Ascending aorta (tissue), 2 donors: ENCODE results near the gene SCUBE2. TPM values are rescaled to one million over a fixed set of nuclear protein-coding genes. Genes with fewer than 3 reads are reported as not detected.
"Not testable (repeated sequence)": the region's sequence is repeated elsewhere in the genome, so short reads cannot be mapped to it uniquely, and the experiment has no call there.

Experiments
- DNase-seq, 2 donors: peaks; one replicate each; pipeline ENCODE4 v3.0.0-alpha.2; 2019; ENCODE audit warnings: low spot score in 2 of 2
- H3K27ac ChIP-seq, 2 donors: fragments of 200-600 bp; sonication (generic); one replicate each; pipeline ENCODE4 v1.5.1; 2016 to 2017; ENCODE audit warnings: mild to moderate bottlenecking in 1 of 2
- H3K27me3 ChIP-seq: fragments of 200-600 bp; sonication (generic); one replicate; pipeline ENCODE4 v1.5.1; 2017
- H3K36me3 ChIP-seq, 2 donors: fragments of 200-600 bp; sonication (generic); one replicate each; pipeline ENCODE4 v1.5.1; 2016
- H3K4me1 ChIP-seq, 2 donors: fragments of 200-600 bp; sonication (generic); one replicate each; pipeline ENCODE4 v1.5.1; 2016 to 2017; ENCODE audit warnings: mild to moderate bottlenecking in 1 of 2
- H3K4me3 ChIP-seq, 2 donors: fragments of 200-600 bp; sonication (generic); one replicate each; pipeline ENCODE4 v1.5.1; 2016 to 2017; ENCODE audit warnings: mild to moderate bottlenecking in 1 of 2
- H3K9me3 ChIP-seq, 2 donors: fragments of 200-600 bp; sonication (generic); one replicate each; pipeline ENCODE4 v1.5.1; 2016
- intact Hi-C: fragments of 100-400 bp; cut with DNase I; formaldehyde crosslinking; loops from one replicate; pipeline ENCODE4 v1.15.1; 2023
- total RNA-seq: library from RNA; depleted of rRNA; stranded (reverse); fragments of >200 nt; gene quantifications from one replicate; pipeline ENCODE4 v1.1.0, GENCODE V29; 2016
- TF ChIP-seq, protein P1 (sequence below), 3 experiments: fragments of 200-600 bp in 2 of 3; fragments of 450-650 bp in 1 of 3; sonication (generic) in 2 of 3; IDR thresholded peaks; one replicate each; pipeline ENCODE4 v1.5.1; 2016 to 2019; ENCODE audit warnings: antibody characterized with exemption in 3 of 3, mild to moderate bottlenecking in 1 of 3, moderate library complexity in 1 of 3

The SCUBE2 gene
- total RNA-seq, 1 donor from 2014 or later = 1.1 TPM

DNA sequence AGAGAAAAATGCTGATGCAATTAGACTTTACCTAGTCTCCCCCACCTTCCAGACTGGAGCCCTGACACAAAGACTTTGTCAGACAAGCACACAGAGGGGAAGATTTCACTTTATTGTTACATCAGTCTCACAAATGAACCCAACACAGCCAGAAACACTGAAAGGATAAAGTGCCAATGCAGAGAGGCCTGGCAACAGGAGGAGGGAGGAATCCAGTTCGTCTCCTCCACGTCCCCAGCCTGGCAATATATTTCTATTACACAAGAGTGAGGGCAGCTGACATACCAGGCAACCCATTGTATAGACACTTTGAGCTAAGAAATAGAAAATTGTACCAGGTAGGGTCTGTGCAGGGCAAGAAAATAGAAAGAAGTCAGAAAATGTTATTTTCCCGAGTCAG is 110.9 kb downstream of the SCUBE2 start:
- no peaks in the 10 kb centered on the region for H3K9me3 ChIP-seq
- intact Hi-C loops = no loop called here
- H3K27ac ChIP-seq = no peak overlapping the region
- no peaks in the 10 kb centered on the region for H3K27me3 ChIP-seq
- no peaks in the 10 kb centered on the region for H3K36me3 ChIP-seq
- H3K4me1 ChIP-seq = no peaks in the 10 kb centered on the region
- no peak overlapping the region for H3K4me3 ChIP-seq
- TF ChIP-seq, protein P1, sequence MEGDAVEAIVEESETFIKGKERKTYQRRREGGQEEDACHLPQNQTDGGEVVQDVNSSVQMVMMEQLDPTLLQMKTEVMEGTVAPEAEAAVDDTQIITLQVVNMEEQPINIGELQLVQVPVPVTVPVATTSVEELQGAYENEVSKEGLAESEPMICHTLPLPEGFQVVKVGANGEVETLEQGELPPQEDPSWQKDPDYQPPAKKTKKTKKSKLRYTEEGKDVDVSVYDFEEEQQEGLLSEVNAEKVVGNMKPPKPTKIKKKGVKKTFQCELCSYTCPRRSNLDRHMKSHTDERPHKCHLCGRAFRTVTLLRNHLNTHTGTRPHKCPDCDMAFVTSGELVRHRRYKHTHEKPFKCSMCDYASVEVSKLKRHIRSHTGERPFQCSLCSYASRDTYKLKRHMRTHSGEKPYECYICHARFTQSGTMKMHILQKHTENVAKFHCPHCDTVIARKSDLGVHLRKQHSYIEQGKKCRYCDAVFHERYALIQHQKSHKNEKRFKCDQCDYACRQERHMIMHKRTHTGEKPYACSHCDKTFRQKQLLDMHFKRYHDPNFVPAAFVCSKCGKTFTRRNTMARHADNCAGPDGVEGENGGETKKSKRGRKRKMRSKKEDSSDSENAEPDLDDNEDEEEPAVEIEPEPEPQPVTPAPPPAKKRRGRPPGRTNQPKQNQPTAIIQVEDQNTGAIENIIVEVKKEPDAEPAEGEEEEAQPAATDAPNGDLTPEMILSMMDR (IDR thresholded peaks at IDR 0.05) = no peak
- DNase-seq = no peak

DNA sequence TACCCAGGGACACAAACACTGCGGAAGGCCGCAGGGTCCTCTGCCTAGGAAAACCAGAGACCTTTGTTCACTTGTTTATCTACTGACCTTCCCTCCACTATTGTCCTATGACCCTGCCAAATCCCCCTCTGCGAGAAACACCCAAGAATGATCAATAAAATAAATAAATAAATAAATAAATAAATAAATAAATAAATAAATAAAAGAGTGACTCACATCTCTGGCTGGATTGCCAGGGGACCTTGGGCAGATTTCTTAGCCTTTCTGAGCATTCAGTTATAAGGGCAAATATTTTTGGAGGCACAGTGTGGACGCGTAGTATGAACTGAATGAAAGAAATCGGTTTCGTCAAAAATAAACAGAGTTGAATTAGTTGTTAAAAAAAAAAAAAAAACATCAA is 112.0 kb downstream of the SCUBE2 start:
- H3K9me3 ChIP-seq, H3K27me3 ChIP-seq, H3K36me3 ChIP-seq, H3K27ac ChIP-seq, H3K4me3 ChIP-seq, DNase-seq, H3K4me1 ChIP-seq, intact Hi-C loops: not testable (repeated sequence)

DNA sequence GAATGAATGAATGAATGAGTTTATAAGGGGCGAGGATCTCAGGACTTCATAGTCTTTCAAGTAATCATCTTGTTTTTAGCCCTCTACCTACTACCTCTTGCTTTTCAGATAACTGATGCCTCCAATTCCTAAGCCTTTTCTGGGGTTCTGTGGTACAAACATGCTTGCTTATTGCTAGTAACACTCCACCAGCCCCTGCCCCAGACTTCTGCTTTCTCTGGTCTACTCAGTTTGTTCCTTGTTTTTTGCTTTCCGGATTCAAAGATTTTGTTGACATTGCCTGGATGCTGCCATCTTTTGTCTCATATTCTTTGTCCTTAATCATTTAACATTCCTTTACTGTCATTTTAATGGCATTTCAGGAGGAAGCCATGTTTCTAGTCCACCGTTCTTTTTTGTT is 118.3 kb downstream of the SCUBE2 start:
- Histone ChIP-seq H3K27ac (no peak overlapping the region), H3K4me1 (no peaks in the 10 kb centered on the region), H3K36me3 (no peaks in the 10 kb centered on the region), H3K4me3 (no peak overlapping the region), H3K9me3 (no peaks in the 10 kb centered on the region), H3K27me3 (no peaks in the 10 kb centered on the region)
- TF ChIP-seq, protein P1 (IDR thresholded peaks at IDR 0.05) = no peak
- intact Hi-C loops = no loop called here
- no peak for DNase-seq

DNA sequence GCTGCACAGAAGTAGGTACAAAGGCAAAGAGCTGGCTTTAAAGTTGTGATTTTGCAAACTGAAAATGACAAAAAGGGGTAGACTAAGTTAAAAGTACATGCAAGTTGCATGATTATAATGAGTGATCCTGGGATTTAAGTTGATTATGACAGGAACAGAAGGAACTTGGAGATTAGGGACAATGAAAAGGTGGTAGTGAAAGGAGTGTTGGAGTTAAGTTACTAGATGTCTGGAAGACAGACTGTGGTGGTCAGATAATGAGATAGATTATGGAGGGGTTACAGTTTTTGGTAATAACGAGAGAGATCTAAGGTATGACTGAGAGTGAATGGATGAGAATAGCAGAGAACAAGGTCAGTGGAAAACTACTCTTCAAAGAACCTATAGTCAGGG is 119.5 kb downstream of the SCUBE2 start:
- TF ChIP-seq, protein P1 (IDR thresholded peaks at IDR 0.05) = no peak
- no peak for DNase-seq
- Histone ChIP-seq H3K9me3 (no peaks in the 10 kb centered on the region), H3K27ac (no peak overlapping the region), H3K4me3 (no peak overlapping the region), H3K27me3 (no peaks in the 10 kb centered on the region), H3K36me3 (no peaks in the 10 kb centered on the region), H3K4me1 (no peaks in the 10 kb centered on the region)
- intact Hi-C loops = no loop called here

DNA sequence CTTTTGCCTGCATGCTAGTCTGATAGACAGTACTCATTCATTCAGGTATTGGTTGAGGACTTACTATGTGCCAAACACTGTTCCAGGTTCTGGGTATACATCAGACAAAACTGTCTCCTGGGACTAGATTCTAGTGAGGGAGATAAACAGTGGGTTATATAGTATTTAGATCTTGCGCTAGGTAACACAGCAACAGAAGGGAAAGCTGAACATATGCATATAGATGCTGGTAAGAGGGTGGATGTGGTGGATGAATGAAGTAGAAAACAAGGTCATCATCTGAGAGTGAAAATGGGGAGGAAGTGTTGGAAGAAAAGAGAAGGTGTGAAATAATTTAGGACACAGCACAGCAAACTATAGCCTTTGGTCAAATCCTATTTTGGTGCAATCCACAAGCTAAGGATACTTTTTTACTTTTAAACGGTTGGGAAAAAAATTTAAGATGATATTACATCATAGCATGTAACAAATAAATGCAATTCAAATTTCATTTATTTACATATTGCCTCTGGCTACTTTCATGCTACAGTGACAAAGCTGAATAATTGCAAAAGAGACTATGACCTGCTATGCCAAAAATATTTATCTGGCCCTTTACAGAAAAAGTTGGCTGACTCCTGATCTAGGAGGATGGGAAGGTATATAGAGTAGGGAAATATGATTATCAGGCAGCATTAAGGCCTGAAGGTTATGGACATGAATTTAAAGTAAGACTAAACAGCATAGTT is 120.0 kb downstream of the SCUBE2 start:
- Histone ChIP-seq H3K36me3 (no peaks in the 10 kb centered on the region), H3K27me3 (no peaks in the 10 kb centered on the region), H3K4me1 (no peaks in the 10 kb centered on the region), H3K27ac (no peak overlapping the region), H3K9me3 (no peaks in the 10 kb centered on the region), H3K4me3 (no peak overlapping the region)
- TF ChIP-seq, protein P1 (IDR thresholded peaks at IDR 0.05) = no peak
- intact Hi-C loops = no loop called here
- DNase-seq = no peak

Other genes starting within 250 kb of the SCUBE2 start
- gene AKIP1, start 180.4 kb downstream of the SCUBE2 start, total RNA-seq = 11.4 TPM
- gene C11orf16, start 158.7 kb downstream of the SCUBE2 start, total RNA-seq = not detected
- not detected for gene ASCL3, start 148.6 kb downstream of the SCUBE2 start, total RNA-seq
- 42.4 TPM for gene TMEM9B, start 127.2 kb downstream of the SCUBE2 start, total RNA-seq
- gene NRIP3, start 87.6 kb downstream of the SCUBE2 start, total RNA-seq = 7.7 TPM
- gene DENND5A, start 173.8 kb upstream of the SCUBE2 start, total RNA-seq = 111 TPM
- gene TMEM41B, start 223.0 kb upstream of the SCUBE2 start, total RNA-seq = 26.7 TPM